OCI-LY7 (cell line): ENCODE measurements around the gene CLDN10. TPM values are rescaled to one million over a fixed set of nuclear protein-coding genes. Genes with fewer than 3 reads are reported as not detected.

Experiments used
- BruUV-seq: library from RNA; stranded (reverse); fragments of 400-500 nt; replicated peaks from 2 replicates; lab custom pipeline; 2021; lab: Mats Ljungman, UMichigan
- CTCF ChIA-PET: fragments of 300-600 bp; sonication (Branson Sonifier 250); formaldehyde crosslinking; loops from one replicate; lab custom pipeline; 2022; ENCODE audit warnings: antibody characterized with exemption; ENCODE audit not compliant: unreplicated experiment; lab: Charles Lee
- POLR2A ChIA-PET: fragments of 300-600 bp; sonication (Branson Sonifier 250); formaldehyde crosslinking; loops from one replicate; lab custom pipeline; 2022; ENCODE audit warnings: antibody characterized with exemption; lab: Charles Lee
- DNase-seq: peaks from one replicate; pipeline ENCODE4 v3.0.0-alpha.2; 2015; ENCODE audit warnings: low spot score
- H2AFZ ChIP-seq: fragments of 200-600 bp; sonication (generic), shearing (Covaris generic); 2 replicates; pipeline ENCODE4 v1.6.1; 2014; ENCODE audit warnings: mild to moderate bottlenecking, antibody characterized with exemption, low read length, moderate library complexity
- H3K27ac ChIP-seq: fragments of 200-600 bp; sonication (generic); 2 replicates; pipeline ENCODE4 v1.5.1; 2014; ENCODE audit warnings: mixed run types, low read depth, mild to moderate bottlenecking, moderate library complexity, low read length, inconsistent platforms; ENCODE audit not compliant: poor library complexity, severe bottlenecking
- H3K36me3 ChIP-seq: fragments of 200-600 bp; sonication (generic); 2 replicates; pipeline ENCODE4 v1.6.1; 2014; ENCODE audit warnings: mild to moderate bottlenecking, antibody characterized with exemption, low read length, moderate library complexity, mixed read lengths; ENCODE audit not compliant: insufficient read depth
- H3K4me1 ChIP-seq: fragments of 200-600 bp; sonication (generic); 2 replicates; pipeline ENCODE4 v1.5.1; 2014; ENCODE audit warnings: mild to moderate bottlenecking, low read length; ENCODE audit not compliant: insufficient read depth, poor library complexity, severe bottlenecking
- H3K4me2 ChIP-seq: fragments of 200-600 bp; sonication (generic); 2 replicates; pipeline ENCODE4 v1.6.1; 2014; ENCODE audit warnings: mild to moderate bottlenecking, low read length
- H3K4me3 ChIP-seq: fragments of 200-600 bp; sonication (generic); 2 replicates; pipeline ENCODE4 v1.5.1; 2014; ENCODE audit warnings: mild to moderate bottlenecking, low read depth, low read length; ENCODE audit not compliant: poor library complexity, severe bottlenecking
- H3K79me2 ChIP-seq: fragments of 200-600 bp; sonication (generic); 2 replicates; pipeline ENCODE4 v1.6.1; 2016; ENCODE audit warnings: low read depth, mild to moderate bottlenecking, low read length, moderate library complexity, mixed read lengths; ENCODE audit not compliant: insufficient read depth
- H3K9me2 ChIP-seq: fragments of 200-600 bp; sonication (generic); 2 replicates; pipeline ENCODE4 v1.6.1; 2016; ENCODE audit warnings: mild to moderate bottlenecking, low read length, mixed read lengths; ENCODE audit not compliant: insufficient read depth
- H3K9me3 ChIP-seq: fragments of 200-600 bp; sonication (generic); 2 replicates; pipeline ENCODE4 v1.6.1; 2014; ENCODE audit warnings: mild to moderate bottlenecking, mixed run types, low read length, mixed read lengths
- H4K20me1 ChIP-seq: fragments of 200-600 bp; sonication (generic); 2 replicates; pipeline ENCODE4 v1.6.1; 2014; ENCODE audit warnings: mild to moderate bottlenecking, antibody characterized with exemption, low read length, moderate library complexity, mixed read lengths; ENCODE audit not compliant: insufficient read depth
- CTCF ChIP-seq: fragments of 200-600 bp; sonication (generic); conservative IDR thresholded peaks from 2 replicates; pipeline ENCODE4 v1.5.1; 2014; ENCODE audit warnings: mild to moderate bottlenecking, antibody characterized with exemption, low read length, moderate library complexity, mixed read lengths
- EZH2phosphoT487 ChIP-seq: fragments of 200-600 bp; sonication (generic); IDR thresholded peaks from 2 replicates; pipeline ENCODE4 v1.6.1; 2018; ENCODE audit warnings: low read depth, borderline replicate concordance, mild to moderate bottlenecking, mixed run types, antibody characterized with exemption, low read length, moderate library complexity, mixed read lengths
- intact Hi-C: fragments of 100-400 bp; cut with micrococcal nuclease; formaldehyde crosslinking; loops from one replicate; pipeline ENCODE4 v1.10.0; 2022; ENCODE audit not compliant: unreplicated experiment
- total RNA-seq, 2 experiments: library from RNA; depleted of rRNA in 1 of 2; stranded (reverse); fragments of >200 nt in 1 of 2; shearing (Covaris generic) in 1 of 2; gene quantifications; 2 replicates each; pipeline ENCODE4 v1.2.3, GENCODE V29; 2014 to 2022

Gene CLDN10
- total RNA-seq, 2 experiments from 2014 or later = not detected

GRCh38 chr13:95607366-95607765 is 54.8 kb downstream of the CLDN10 start:
- ChIA-PET POLR2A (no interaction called here), CTCF (no interaction called here)
- no peaks in the 10 kb centered on the region for H4K20me1 ChIP-seq
- no TSS peak for BruUV-seq
- H3K9me3 ChIP-seq = no peaks in the 10 kb centered on the region
- no peak overlapping the region for H3K4me2 ChIP-seq
- H3K36me3 ChIP-seq = no peaks in the 10 kb centered on the region
- TF ChIP-seq CTCF = no peak
- no peak for TF ChIP-seq EZH2phosphoT487
- no peak for DNase-seq
- no peaks in the 10 kb centered on the region for H3K4me1 ChIP-seq
- H2AFZ ChIP-seq = no peak overlapping the region
- H3K79me2 ChIP-seq = no peaks in the 10 kb centered on the region
- no peaks in the 10 kb centered on the region for H3K9me2 ChIP-seq
- no peak overlapping the region for H3K4me3 ChIP-seq
- no peak overlapping the region for H3K27ac ChIP-seq
- intact Hi-C loops = no loop called here

DNA sequence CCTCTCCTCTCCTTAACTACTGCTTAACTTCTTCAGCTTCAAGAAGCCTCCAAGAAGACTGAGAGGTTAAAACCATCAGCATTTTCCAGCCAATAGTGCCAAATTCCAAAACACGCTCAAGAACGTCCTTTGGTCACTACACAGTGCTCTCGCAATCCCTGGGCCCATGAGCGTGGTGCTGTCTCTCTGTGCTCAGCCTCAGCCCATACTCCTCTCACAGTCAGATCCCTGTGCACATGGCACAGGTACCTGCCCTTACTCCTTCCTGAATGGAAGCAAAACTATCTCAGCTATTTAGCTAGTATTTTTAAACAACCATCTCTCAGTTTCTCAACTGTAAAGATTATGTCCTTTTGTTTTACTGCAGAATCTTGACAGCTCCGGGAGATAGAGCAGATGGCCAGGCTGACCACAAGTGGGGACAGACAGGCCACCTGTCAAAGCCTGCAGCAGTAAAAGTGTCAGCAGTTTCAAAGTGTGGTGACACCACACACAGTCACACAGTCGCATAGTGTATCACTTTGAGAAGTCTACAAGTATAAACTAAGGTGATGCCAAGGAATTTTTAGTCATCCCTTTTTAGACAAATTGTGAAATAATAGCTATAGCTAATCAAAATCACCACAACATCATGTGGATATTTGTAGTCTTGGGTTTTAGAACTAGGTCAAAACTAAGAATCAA is 56.3 kb downstream of the CLDN10 start:
- Histone ChIP-seq H3K4me3 (no peak overlapping the region), H3K9me2 (no peaks in the 10 kb centered on the region), H3K4me2 (no peak overlapping the region), H3K9me3 (no peaks in the 10 kb centered on the region), H3K27ac (no peak overlapping the region), H3K4me1 (no peaks in the 10 kb centered on the region), H2AFZ (no peak overlapping the region), H3K79me2 (no peaks in the 10 kb centered on the region), H4K20me1 (no peaks in the 10 kb centered on the region), H3K36me3 (no peaks in the 10 kb centered on the region)
- ChIA-PET CTCF (no interaction called here), POLR2A (interaction anchor here (0.7 kb wide), 1 partner anchor 8 kb away, joined by 3 read pairs; no protein-coding TSS in a partner anchor)
- DNase-seq = no peak
- TF ChIP-seq EZH2phosphoT487 = no peak
- no peak for TF ChIP-seq CTCF
- intact Hi-C loops = no loop called here
- no TSS peak for BruUV-seq

DNA sequence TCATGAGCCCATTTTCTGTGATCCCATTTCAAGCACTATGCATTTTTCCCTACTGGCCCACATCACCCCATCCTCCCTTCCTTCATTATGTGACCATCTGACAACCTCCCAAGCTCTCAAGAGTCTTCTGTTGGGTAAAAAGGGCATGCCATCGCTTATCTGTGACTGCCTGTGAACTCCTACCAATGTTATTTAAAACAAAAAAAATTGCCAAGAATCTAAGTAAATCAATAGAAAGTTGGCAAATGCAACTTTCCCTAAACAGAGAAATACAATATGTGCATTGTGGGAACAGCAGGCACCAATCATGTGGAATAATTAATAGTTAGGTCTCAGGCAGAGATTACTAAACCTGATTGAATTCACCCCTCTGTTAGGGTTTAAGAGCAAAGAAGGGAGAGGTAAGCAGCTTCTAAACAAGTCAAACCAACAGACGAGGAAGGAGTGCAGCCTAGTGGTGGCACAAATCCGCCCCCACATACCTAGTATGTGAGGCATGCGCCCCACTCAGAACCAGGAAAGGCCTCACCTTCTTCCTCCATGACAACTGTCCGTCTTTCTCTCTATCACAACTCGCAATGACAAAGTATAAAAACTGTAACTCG is 62.2 kb downstream of the CLDN10 start:
- ChIA-PET POLR2A (no interaction called here), CTCF (no interaction called here)
- H3K27ac ChIP-seq = no peak overlapping the region
- H3K79me2 ChIP-seq = no peaks in the 10 kb centered on the region
- no peak overlapping the region for H2AFZ ChIP-seq
- no peaks in the 10 kb centered on the region for H3K4me1 ChIP-seq
- BruUV-seq = no TSS peak
- no peaks in the 10 kb centered on the region for H4K20me1 ChIP-seq
- no peaks in the 10 kb centered on the region for H3K36me3 ChIP-seq
- intact Hi-C loops = no loop called here
- no peaks in the 10 kb centered on the region for H3K9me2 ChIP-seq
- TF ChIP-seq CTCF = no peak
- TF ChIP-seq EZH2phosphoT487 = no peak
- H3K4me2 ChIP-seq = no peak overlapping the region
- H3K9me3 ChIP-seq = no peaks in the 10 kb centered on the region
- no peak overlapping the region for H3K4me3 ChIP-seq
- DNase-seq = no peak
